ENCODE measurements around the gene FAM81A.
A peak's percentile ranks its signal among the peaks of the same experiment; 100 is the strongest.

The FAM81A gene

DNA sequence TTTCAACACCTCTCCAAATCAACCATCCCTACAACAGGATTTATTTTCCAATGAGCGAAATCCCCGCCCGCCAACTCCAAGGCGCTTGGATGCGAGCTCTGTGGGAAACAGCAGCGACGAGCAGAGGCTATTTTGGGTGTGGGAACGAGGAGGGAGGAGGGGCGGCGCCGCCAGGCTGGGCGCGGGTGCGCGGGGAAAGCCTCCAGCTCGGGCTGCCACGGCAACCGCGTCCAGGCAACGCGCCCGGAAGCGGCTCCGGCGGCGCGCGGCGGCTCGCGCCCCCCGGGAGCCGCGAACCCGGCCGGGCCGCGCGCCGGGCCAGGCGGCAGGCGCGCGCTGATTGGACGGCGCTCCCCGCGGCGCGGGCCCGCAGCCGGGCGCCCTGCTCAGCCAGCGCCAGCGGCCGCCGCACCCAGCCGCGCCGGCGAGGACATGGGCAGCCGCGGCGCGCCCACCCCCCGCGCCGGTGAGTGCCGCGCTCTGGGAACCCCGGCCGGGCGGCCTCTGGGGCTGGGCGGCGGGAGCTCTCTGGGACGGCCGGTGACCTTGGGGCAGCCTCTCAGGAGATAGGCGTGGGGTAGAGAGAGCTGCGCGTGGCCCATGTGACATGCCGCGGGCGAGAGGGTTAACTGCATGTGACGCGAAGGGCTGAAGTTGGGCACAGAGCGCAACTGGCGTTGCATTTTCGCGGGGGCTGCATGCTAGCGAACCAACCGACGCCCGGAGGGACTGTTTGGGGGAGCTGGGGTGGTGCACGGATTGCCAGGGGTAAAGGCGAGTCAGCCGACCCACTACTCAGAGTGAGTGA is at the start of gene FAM81A:
TSS of gene FAM81A (plus strand) at position 370 of the 808 bp plus-strand sequence. CDS start 20,441 bp downstream, outside the sequence.
- DNase-seq (ENCODE audit: low read depth, low spot score) = peak; percentile 56
- H3K4me3 ChIP-seq (ENCODE audit: low read depth, low read length) = peak within 1 kb of the TSS; percentile 48
- in situ Hi-C loops (cut with HindIII; ENCODE audit: low sequenced_read_pairs) = no loop called here
- TF ChIP-seq, protein P1, sequence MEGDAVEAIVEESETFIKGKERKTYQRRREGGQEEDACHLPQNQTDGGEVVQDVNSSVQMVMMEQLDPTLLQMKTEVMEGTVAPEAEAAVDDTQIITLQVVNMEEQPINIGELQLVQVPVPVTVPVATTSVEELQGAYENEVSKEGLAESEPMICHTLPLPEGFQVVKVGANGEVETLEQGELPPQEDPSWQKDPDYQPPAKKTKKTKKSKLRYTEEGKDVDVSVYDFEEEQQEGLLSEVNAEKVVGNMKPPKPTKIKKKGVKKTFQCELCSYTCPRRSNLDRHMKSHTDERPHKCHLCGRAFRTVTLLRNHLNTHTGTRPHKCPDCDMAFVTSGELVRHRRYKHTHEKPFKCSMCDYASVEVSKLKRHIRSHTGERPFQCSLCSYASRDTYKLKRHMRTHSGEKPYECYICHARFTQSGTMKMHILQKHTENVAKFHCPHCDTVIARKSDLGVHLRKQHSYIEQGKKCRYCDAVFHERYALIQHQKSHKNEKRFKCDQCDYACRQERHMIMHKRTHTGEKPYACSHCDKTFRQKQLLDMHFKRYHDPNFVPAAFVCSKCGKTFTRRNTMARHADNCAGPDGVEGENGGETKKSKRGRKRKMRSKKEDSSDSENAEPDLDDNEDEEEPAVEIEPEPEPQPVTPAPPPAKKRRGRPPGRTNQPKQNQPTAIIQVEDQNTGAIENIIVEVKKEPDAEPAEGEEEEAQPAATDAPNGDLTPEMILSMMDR (IDR thresholded peaks at IDR 0.05; ENCODE audit: low read depth, low read length) = no peak

DNA sequence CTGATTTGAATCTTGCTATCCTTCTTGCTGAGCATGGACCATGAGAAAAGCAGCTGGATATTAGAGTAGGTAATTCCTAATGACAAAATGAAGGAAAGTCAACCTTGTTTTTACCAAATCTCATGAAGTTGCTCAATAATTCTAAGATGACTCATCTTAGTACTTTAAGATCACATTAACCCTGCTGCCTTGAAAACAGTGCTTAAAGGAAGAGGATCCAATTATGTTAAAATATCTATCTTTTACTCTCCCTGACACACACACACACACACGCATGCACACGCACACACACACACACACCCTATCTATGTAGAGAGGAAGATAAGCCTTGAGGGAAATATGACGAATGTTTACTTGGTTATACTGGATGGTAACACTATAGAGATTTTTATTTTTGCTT is 49.3 kb upstream of the FAM81A start:
- in situ Hi-C loops (cut with HindIII; ENCODE audit: low sequenced_read_pairs) = no loop called here
- no peak overlapping the region for H3K4me3 ChIP-seq (ENCODE audit: low read depth, low read length)
- peak; percentile 53 for DNase-seq (ENCODE audit: low read depth, low spot score)
- TF ChIP-seq, protein P1 (IDR thresholded peaks at IDR 0.05; ENCODE audit: low read depth, low read length) = no peak

DNA sequence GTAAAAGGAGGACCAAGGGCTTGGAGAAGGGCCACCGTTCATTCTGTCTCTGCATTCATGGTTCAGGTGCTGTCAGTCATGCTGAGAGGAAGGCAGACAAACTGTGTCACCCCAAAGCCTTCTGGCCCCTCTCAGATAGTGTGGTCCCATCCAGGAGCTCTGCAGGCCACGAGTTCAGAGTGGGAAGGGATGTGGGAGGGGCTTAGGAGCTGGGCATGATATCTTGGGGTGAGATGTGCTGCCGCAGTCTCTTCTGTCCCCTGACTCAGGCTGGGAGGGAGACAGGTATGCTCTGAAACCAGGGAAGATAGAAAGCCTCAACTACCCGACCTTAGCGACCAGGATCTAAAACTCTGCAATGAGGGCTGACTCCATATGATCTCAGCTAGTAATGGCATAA is 45.7 kb upstream of the FAM81A start:
- in situ Hi-C loops (cut with HindIII; ENCODE audit: low sequenced_read_pairs) = no loop called here
- TF ChIP-seq, protein P1 (IDR thresholded peaks at IDR 0.05; ENCODE audit: low read depth, low read length) = no peak
- no peak overlapping the region for H3K4me3 ChIP-seq (ENCODE audit: low read depth, low read length)
- no peak for DNase-seq (ENCODE audit: low read depth, low spot score)

DNA sequence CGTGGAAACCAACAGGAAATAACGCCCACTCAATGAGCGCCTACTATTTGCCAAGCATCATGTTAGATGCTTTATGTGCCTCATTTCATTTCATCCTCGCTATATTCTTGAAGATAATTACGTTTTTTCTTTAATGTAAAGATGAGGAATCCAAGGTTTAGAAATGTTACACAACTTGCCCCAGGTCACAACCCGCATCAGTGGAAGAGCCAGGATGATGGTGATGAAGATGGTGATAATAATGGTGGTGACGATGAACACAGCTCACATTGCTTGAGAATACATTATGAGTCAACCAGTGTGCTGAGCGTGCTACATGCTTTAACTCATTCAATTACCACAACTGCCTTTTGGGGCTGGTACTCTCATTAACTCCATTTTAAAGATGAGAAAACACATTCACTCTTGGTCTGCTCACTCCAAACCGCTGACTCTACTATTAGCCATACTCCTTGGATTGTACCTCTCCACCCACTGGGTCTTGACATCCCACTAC is 43.8 kb upstream of the FAM81A start:
- no peak overlapping the region for H3K4me3 ChIP-seq (ENCODE audit: low read depth, low read length)
- in situ Hi-C loops (cut with HindIII; ENCODE audit: low sequenced_read_pairs) = no loop called here
- DNase-seq (ENCODE audit: low read depth, low spot score) = no peak
- TF ChIP-seq, protein P1 (IDR thresholded peaks at IDR 0.05; ENCODE audit: low read depth, low read length) = no peak

DNA sequence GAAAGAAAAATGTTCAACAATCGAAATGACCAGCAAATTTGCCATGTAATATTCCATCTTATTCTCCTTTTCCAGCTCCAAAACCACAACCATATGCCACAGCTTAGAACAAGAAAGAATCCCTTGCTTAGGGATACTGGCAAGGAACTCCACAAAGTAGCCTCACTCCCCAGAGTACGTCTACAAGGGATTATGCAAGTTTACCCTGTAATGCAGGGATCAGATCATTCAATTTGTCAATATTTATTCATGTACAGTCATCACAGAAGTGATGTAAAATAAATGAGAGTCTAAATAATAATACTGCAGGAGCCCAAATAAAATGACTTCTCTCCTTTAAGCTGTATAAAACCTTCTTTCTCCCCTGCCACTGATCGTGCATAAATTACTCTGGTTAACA is 41.8 kb upstream of the FAM81A start:
- H3K4me3 ChIP-seq (ENCODE audit: low read depth, low read length) = no peak overlapping the region
- in situ Hi-C loops (cut with HindIII; ENCODE audit: low sequenced_read_pairs) = no loop called here
- TF ChIP-seq, protein P1 (IDR thresholded peaks at IDR 0.05; ENCODE audit: low read depth, low read length) = no peak
- DNase-seq (ENCODE audit: low read depth, low spot score) = no peak

DNA sequence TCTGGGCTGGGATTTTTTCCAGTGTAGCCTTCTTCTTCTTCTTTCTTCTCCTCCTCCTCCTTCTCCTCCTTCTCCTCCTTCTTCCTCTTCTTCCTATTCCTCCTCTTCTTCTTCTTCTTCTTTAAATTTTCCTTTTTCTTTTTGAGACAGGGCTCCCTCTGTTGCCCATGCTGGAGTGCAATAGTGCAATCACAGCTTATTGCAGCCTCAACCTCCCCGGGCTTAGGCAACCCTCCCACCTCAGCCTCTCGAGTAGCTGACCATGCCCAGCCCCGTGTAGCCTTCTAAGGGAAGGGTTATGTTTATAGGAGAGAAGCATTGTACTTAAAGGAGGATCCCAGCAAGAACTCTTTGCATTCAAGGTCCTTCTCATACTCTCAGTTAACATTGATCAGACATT is 41.3 kb upstream of the FAM81A start:
- in situ Hi-C loops (cut with HindIII; ENCODE audit: low sequenced_read_pairs) = no loop called here
- no peak overlapping the region for H3K4me3 ChIP-seq (ENCODE audit: low read depth, low read length)
- TF ChIP-seq, protein P1 (IDR thresholded peaks at IDR 0.05; ENCODE audit: low read depth, low read length) = no peak
- DNase-seq (ENCODE audit: low read depth, low spot score) = no peak
